Retina (tissue), 1 donor: ENCODE measurements around the gene CRHBP.
"Not testable (repeated sequence)": the region's sequence is repeated elsewhere in the genome, so short reads cannot be mapped to it uniquely, and the experiment has no call there.

Experiments
- DNase-seq: peaks from one replicate; pipeline ENCODE4 v3.0.0-alpha.2; 2016

Gene CRHBP

DNA sequence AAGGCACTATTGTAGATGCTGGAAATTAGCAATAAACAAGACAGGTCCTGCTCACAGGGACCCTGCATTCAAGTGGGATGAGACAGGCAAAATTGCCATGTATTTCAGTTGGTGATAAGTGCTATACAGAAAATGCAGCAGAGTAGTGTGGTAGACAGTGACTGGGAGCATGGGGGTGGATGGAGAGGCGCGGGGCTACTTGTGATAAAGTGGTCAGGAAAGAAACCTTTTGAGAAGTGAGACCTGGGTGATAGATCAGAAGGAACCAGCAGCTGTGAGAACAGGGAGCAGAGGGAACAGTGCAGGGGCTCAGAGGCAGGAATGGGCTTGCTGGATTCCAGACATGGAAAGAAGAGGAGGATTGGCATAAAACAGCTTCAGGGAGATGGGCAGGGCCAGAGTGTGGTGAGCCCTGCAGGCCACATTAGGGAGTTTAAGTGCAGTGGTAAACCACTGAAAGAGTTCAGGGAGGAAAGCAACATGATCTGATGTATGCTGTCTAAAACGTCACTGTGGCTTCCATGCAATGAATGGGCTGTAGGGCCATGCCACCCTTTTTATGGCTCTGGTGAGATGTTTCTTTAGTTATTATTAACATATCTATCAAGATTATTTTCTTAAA, 7.3 kb downstream of the CRHBP start:
- no peak for DNase-seq

GRCh38 chr5:76964060-76964459, 11.2 kb downstream of the CRHBP start:
- DNase-seq, result no peak

DNA sequence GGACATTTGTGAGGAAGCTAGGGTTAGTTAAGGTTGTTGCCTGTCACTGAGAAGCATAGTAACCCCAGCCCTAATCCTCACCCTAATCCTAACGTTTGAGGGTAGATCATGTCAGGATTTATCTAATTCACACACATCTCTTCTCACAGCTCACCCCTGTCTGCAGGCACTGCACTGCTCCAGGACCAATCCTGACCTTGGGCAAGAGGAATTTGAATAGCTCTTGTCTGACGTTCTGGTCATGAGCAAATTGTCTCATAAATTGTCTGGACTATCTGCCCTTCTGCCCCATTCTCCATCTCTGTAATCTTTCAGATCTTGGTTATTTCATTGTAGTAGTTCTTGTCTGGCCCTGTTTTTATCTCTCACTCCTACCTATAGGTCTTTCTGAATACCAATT, 18.7 kb downstream of the CRHBP start:
- DNase-seq, result no peak

DNA sequence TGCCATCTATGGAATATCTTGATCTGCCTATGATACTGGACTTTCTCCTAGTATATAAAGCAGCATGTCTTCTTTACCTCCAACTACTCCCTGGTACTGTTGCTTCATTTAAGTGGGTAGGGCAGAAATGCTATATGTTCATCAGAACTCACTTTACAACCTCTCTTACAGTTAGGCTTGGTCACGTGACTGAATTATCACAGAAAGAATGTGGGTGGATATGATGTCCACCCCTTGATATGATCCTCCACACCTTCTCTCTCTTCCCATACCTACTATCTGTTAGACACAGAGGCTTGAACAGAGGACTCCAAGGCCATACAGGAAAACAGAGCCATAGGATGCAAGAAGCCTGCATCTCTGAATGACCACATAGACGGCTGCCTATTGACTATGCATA, 19.8 kb downstream of the CRHBP start:
- no peak for DNase-seq

DNA sequence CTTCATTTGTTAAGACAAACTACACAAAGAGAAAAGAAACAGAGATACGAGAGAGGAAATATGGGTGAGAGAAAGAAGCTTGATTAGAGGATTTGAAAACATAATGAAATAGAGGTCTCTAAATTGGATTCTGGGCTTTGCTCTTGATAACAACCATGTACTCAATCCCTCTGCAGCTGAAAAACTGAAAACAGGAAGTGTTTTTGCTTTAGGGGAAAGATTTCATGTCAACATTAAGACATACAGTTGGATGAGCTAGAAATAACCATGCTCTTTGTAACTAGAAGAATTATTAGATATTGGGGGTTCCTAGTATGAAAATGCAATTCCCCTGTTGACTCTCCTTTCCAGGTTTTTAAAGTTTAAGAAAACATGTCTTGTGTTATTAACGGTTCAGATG, 21.9 kb downstream of the CRHBP start:
- no peak for DNase-seq

DNA sequence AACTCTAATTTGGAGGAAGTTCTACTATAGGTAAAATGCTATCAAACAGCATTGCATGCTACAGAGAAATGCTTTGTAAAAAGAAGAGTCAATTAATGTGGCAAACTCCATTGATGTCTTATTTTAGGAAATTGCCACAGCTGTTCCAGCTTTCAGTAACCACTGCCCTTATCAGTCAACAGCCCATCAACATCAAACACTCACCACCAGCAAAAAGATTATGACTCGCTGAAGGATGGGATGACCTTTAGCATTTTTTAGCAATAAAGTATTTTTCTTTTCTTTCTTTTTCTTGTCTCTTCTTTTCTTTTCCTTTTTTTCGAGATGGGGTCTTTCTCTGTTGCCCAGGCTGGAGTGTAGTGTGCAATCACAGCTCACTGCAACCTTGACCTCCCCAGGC, 26.0 kb downstream of the CRHBP start:
- DNase-seq, result no peak

DNA sequence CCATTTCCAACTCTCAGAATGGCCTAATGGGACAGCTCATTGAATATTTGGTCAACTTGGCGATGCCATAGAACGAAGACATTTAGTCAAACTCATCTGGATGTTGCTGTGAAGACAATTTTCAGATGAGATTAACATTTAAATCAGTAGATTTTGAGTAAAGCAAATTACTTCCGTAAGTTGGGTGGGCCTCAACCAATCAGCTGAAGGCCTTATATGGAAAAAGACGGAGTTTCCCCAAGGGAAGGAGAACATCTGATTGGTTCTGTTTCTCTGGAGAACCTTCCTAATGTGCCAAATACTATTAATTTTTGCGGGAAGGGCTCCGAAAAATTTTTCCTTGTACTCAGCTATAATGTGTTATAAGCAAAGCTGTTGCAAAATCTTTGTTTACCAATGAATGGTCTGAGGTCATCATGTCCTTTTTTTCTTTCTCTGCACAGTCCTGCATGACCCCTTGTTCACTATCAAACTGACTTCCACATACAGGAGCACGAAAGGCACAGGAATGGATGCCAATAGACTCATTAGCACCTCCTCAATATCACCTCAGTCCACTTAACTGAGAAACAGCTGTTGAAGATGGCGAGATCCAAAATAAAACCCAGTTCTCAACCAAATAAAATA, 27.8 kb downstream of the CRHBP start:
- DNase-seq, result no peak

DNA sequence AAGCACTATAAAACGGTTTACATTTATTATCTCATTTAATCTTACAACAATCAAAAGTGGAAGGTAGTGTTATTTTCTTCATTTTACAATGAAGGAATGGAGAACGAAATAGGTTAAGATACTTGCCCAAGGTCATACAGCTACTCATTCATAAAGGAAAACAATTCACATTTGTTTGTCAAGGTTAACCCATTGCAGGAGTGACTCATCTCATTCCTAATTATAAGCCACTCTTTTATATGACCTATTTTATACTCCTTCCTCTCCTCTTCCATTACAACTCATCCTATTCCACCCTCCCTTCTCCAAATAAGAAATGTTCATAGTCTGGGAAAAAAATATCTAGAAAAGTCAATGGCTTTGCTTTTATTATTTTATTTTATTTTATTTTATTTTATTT, 29.6 kb downstream of the CRHBP start:
- no peak for DNase-seq

DNA sequence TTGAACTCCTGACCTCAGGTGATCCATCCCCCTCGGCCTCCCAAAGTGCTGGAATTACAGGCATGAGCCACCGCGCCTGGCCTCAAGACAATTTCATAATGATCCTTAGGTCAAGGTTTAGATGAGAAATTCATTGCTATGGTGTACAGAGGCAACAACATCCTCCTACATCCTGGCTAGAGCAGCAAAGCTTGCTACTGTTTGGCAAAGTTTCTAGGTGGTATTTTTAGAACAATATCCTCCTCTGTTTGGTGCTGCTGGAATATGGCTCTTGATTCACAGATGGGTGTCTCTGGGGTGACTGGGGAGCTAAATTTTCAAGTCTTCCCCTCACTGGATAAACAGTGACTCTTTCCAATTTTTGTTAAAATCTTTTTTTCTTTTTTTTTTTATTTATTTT, 30.6 kb downstream of the CRHBP start:
- DNase-seq, result no peak

GRCh38 chr5:76986825-76987526, 34.1 kb downstream of the CRHBP start:
- DNase-seq, result no peak

DNA sequence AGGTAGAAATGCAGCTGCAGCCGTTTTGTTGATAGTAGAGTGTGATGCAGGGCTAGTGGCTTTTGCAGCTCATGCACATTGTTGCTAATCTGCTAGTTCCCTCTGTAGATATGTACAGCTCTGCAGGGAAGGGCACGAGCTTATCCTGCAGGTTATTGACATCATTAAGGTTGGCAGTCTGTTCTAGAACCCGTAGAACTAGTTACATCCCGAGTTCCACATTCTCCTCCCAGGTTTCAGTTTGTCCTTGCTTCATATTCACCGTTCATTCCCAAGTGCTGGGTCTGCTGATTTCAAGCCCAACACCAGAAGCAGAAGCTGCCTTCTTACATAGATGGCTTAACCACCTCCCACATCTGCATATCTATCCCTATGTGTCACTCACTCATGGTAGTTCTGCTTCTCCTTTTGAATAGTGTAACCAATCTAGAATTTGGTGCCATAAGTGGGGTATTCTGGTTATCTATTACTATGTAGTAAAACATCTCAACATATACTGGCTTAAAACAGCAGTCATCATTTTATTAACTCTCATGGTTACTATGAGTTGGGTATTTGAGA, 38.1 kb downstream of the CRHBP start:
- DNase-seq, result no peak

DNA sequence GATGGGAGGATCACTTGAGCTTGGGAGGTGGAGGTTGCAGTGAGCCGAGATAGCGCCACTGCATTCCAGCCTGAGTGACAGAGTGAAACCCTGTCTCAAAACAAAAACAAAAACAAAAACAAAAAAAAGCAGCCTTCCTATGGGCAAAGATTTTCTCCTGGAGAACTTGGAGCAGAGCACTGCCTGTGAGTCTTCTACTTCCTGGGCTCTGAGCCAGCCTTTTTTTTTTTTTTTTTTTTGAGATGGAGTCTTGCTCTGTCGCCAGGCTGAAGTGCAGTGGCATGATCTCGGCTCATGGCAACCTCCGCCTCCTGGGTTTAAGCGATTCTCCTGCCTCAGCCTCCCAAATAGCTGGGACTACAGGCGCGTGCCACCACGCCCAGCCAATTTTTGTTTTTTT, 40.6 kb downstream of the CRHBP start:
- DNase-seq, result not testable (repeated sequence)

- DNase-seq, result no peak
These were observed 41.5 kb downstream of the CRHBP start for GRCh38 chr5:76994337-76994736.

DNA sequence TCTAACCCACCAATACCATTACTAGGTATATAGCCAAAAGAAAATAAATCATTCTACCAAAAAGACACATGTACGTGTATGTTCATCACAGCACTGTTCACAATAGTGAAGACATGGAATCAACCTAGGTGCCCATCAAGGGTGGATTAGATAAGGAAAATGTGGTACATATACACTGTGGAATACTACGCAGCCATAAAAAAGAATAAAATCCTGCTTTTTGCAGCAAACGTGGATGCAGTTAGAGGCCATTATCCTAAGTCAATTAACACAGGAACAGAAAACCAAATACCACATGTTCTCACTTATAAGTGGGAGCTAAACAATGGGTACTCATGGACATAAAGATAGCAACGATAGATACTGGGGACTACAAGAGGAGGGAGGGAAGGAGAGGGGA, 45.4 kb downstream of the CRHBP start:
- DNase-seq, result not testable (repeated sequence)

- no peak for DNase-seq
These were observed 46.6 kb downstream of the CRHBP start for GRCh38 chr5:76999451-76999850.

DNA sequence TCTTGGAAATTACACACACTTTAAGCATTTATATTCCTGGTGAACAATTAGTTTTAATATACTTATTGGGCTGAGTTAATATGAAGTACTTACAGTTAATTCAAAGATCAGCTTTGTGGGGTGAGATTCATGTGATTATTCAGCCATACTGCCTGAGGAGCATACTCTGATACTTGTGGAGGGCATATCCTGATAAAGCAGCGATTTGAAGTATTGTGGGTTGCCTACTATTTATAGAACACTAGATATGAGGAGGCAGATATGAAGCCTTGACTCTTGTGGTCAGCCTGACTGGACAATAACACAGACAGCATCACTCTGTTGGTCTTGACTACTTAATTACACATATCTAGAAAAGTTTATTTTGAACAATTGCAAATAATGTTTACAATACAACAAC, 50.4 kb downstream of the CRHBP start:
- DNase-seq, result no peak

DNA sequence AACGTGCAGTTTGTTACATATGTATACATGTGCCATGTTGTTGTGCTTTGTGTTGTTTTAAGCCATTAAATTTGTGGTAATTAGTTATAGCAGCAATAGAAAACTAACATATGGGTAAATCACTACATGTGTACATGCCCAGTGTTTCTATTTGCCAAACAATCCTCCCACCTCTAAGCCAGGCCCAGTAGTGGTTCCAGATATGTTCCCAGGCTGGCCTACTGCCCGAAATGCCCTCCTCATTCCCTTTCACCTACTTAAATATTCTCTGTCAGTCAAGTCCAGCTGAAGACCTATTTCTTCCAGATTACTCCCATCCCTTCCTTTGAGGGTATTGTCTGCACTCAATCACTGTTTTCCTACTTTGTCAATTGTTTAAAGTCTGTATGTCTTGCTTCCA, 53.3 kb downstream of the CRHBP start:
- no peak for DNase-seq

GRCh38 chr5:77008413-77008812, 55.6 kb downstream of the CRHBP start:
- DNase-seq, result no peak

GRCh38 chr5:77010243-77010642, 57.4 kb downstream of the CRHBP start:
- DNase-seq, result no peak

- DNase-seq, result no peak
These were observed 58.7 kb downstream of the CRHBP start for GRCh38 chr5:77011498-77011897.

- DNase-seq, result no peak
These were observed 59.8 kb downstream of the CRHBP start for GRCh38 chr5:77012601-77013000.

DNA sequence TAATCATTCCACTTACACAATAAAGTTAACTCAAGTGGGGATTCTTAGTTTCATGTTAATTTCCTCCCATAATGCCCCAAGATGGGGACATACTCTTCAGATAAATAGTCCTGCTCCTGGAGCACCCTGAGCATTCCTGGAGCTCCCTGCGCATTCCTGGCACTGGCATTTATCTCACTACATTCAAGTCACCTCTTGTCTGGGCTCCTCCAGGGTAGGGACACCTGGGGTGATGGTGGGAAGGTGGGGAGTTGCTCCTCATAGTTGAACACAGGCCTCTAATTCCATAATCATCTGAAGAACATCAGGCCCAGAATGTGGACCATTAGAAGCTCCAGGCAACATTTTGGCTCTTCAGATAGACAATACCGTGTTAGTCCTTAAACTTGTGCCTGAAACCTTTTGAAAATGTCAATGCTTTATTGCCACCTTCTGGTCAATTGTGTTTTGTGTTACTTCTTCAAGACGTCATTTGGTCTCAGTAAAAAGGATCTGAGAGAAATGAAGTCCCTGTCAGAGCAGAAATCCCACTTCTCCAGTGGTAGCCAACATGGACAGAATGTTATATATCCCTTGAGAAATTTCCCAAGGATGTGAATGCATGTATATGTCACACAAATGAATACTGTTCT, 63.2 kb downstream of the CRHBP start:
- DNase-seq, result no peak

GRCh38 chr5:77016962-77017361, 64.1 kb downstream of the CRHBP start:
- no peak for DNase-seq

- no peak for DNase-seq
These were observed 64.8 kb downstream of the CRHBP start for GRCh38 chr5:77017668-77018067.
